HG02588 (cell line): ENCODE measurements around the gene PSTPIP2.

Experiments used
- ATAC-seq: cut with Tn5 transposase; IDR thresholded peaks from one replicate; pipeline ENCODE4 v1.9.1; 2021; ENCODE audit warnings: mild to moderate bottlenecking, moderate library complexity; ENCODE audit not compliant: unreplicated experiment

Gene PSTPIP2

GRCh38 chr18:46037512-46038305, 34.4 kb downstream of the PSTPIP2 start:
- ATAC-seq = no peak

GRCh38 chr18:46035696-46036680, 36.1 kb downstream of the PSTPIP2 start:
- no peak for ATAC-seq

- no peak for ATAC-seq
Observed at GRCh38 chr18:46034230-46034629, 37.8 kb downstream of the PSTPIP2 start.

- no peak for ATAC-seq
Observed at GRCh38 chr18:46031741-46032140, 40.3 kb downstream of the PSTPIP2 start.

GRCh38 chr18:46028536-46028891, 43.5 kb downstream of the PSTPIP2 start:
- no peak for ATAC-seq

- no peak for ATAC-seq
Observed at GRCh38 chr18:46019936-46020335, 52.1 kb downstream of the PSTPIP2 start.

GRCh38 chr18:46013484-46014189, 58.4 kb downstream of the PSTPIP2 start:
- peak; percentile 64 for ATAC-seq

- ATAC-seq = no peak
Observed at GRCh38 chr18:46010676-46011075, 61.4 kb downstream of the PSTPIP2 start.

- no peak for ATAC-seq
Observed at GRCh38 chr18:46010050-46010449, 62.0 kb downstream of the PSTPIP2 start.

- ATAC-seq = no peak
Observed at GRCh38 chr18:46009125-46009840, 62.8 kb downstream of the PSTPIP2 start.

- no peak for ATAC-seq
Observed at GRCh38 chr18:46008531-46008930, 63.5 kb downstream of the PSTPIP2 start.

- ATAC-seq = no peak
Observed at GRCh38 chr18:46007165-46007564, 64.9 kb downstream of the PSTPIP2 start.

- no peak for ATAC-seq
Observed at GRCh38 chr18:46002934-46003333, 69.1 kb downstream of the PSTPIP2 start.

GRCh38 chr18:46001892-46002291, 70.2 kb downstream of the PSTPIP2 start:
- no peak for ATAC-seq

- no peak for ATAC-seq
Observed at GRCh38 chr18:46001074-46001473, 71.0 kb downstream of the PSTPIP2 start.

- ATAC-seq = no peak
Observed at GRCh38 chr18:45999536-45999935, 72.5 kb downstream of the PSTPIP2 start.

- no peak for ATAC-seq
Observed at GRCh38 chr18:45998244-45998643, 73.8 kb downstream of the PSTPIP2 start.

- no peak for ATAC-seq
Observed at GRCh38 chr18:45997700-45998151, 74.3 kb downstream of the PSTPIP2 start.

GRCh38 chr18:45995461-45995860, 76.6 kb downstream of the PSTPIP2 start:
- no peak for ATAC-seq

GRCh38 chr18:45993438-45993837, 78.6 kb downstream of the PSTPIP2 start:
- no peak for ATAC-seq
